DMS53 treated with DMSO at 0.1 percent for 48 hours (cell line): ENCODE measurements around the gene PRELP.
"Not testable (repeated sequence)": the region's sequence is repeated elsewhere in the genome, so short reads cannot be mapped to it uniquely, and the experiment has no call there.

Experiments used
- DNase-seq: peaks from one replicate; lab custom pipeline; 2025; ENCODE audit not compliant: unreplicated experiment; lab: John Stamatoyannopoulos, UW

PRELP gene

GRCh38 chr1:203453616-203454015, 22.0 kb upstream of the PRELP start:
- no peak for DNase-seq

DNA sequence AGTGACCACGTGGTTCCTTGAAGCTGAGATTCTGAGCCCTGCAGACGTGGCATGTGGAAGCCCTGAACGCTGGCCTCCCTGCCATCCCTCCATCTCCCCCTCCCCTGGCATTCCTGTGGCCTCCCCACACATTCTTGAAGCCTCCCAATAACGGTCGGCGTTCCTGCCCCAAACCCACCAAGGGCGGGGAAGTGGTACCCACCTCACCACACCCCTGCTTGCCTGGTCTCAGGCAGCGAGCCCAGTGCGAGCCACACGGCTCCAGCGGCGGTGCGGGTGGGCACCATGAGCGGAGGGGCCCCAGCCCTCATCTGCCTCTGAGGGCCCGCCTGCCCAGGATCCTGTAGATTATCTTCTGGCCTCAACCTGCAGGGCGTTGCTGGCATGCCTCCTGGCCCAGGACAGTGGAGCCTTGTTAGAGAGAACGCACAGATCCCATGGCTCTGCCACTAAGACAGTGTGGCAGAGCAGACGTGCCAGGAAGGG, 20.6 kb upstream of the PRELP start:
- DNase-seq, result no peak

DNA sequence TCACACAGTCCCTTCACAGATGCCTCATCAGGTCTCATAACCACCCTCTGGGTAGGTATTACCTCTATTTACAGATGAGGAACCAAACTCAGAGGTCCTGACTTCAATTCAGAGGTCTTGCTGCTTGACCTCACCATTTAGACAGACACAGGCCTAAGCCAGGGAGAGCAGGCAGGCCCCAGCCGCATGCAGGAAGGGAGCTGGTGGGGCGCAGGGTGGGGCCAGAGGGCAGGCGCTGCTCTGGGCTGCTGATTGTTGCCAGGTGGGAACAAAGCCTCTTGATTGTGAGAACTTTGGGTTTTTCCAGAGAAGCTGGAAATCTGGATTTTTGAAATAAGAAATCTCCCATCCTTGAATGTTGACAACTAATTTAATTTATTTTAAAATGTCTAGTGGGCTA, 19.9 kb upstream of the PRELP start:
- DNase-seq, result no peak

- no peak for DNase-seq
Observed at GRCh38 chr1:203456577-203456976, 19.0 kb upstream of the PRELP start.

- no peak for DNase-seq
Observed at GRCh38 chr1:203458078-203458477, 17.5 kb upstream of the PRELP start.

DNA sequence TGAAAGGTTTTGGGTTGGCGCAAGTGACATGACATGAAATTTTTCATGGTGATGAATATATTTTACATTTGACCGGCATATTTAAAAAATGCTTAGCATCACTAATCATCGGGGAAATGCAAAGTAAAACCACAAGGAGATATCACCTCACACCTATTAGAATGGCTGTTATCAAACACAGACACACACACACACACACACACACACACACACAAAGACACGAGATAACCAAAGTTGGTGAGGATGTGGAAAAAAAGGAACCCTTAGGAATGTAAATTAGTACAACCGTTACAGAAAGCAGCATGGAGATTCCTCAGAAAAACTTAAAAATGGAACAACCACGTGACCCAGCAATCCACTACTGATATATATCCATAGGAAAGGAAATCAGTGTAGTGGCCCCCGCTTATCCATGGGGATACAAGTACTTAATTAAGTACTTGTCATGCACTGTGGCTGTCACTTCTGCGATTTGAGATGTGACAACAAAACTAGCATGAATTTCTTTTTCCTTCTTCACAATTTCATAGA, 15.9 kb upstream of the PRELP start:
- DNase-seq, result no peak

- DNase-seq, result no peak
Observed at GRCh38 chr1:203461717-203462116, 13.9 kb upstream of the PRELP start.

- no peak for DNase-seq
Observed at GRCh38 chr1:203462143-203462542, 13.5 kb upstream of the PRELP start.

DNA sequence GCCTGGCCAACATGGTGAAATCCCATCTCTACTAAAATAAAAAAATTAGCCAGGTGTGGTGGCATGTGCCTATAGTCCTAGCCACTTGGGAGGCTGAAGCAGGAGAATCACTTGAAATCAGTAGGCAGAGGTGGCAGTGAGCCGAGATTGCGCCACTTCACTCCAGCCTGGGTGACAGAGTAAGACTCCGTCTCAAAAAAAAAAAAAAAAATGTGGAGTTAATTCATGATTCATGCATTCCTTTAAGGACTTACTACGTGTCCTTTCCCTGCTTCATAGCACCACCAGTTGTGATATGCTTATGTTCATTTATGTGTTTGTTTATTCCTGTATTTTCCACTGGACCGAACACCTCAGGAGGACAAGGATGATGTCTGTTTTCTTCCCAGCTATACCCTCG, 12.7 kb upstream of the PRELP start:
- no peak for DNase-seq

GRCh38 chr1:203463469-203464062, 12.0 kb upstream of the PRELP start:
- DNase-seq, result no peak

DNA sequence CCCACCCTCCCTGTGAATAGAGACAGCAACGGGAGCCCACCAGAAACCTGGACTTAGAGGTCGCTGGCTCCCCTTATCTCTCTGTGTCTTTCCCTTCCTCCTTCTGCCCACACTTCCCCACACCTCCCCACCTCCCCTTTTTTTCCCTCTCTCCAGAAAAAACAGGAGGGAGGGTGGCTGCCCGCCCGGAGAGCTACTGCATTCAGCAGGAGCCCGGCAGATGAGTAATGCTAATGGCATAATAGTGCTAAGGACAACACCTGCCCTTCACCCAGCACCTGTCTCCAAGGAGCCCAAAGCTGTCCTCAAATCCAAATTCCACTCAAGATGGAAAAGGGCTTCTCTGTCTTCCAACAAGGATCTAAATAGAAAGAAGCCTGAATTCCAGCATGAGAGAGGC, 11.4 kb upstream of the PRELP start:
- DNase-seq, result no peak

DNA sequence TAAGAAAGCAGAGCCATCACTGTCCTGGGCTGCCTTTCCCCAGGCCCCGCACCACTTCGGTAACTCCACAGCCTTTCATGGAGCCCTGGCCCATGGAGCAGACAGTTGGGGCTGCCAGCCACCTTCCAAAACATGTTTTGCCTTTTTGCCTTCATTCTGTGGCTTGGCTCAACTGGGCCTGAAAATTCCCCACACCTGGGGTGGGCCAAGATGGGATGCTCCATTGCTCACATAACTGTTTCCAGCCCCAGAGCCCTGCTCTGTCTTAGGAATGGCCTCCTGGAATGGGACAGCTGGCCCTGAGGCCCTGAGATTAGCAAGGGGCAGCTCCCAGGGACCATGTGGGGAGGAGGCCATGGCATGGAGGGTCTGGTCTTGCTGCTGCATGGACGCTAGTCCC, 10.9 kb upstream of the PRELP start:
- no peak for DNase-seq

- DNase-seq, result no peak
Observed at GRCh38 chr1:203465146-203465798, 10.3 kb upstream of the PRELP start.

- no peak for DNase-seq
Observed at GRCh38 chr1:203465948-203466347, 9.7 kb upstream of the PRELP start.

GRCh38 chr1:203466906-203467549, 8.6 kb upstream of the PRELP start:
- DNase-seq, result not testable (repeated sequence)

DNA sequence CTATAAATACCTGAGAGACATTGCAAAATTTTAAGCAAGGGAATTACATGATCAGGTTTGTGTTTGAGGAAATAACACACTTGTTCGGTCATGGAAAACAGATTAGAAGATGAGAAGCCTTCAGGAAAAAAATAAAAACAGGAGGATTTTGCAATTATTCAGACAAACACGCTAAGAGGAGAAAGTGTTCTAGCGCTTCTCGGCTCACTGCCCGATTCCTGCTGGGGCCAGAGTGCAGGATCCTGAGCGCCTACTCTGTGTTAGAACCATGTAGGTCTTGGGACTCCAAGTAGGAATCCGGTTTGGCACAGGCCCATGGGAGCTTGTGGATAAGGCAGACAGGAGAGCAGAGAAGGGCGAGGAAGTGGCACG, 8.1 kb upstream of the PRELP start:
- DNase-seq, result no peak

DNA sequence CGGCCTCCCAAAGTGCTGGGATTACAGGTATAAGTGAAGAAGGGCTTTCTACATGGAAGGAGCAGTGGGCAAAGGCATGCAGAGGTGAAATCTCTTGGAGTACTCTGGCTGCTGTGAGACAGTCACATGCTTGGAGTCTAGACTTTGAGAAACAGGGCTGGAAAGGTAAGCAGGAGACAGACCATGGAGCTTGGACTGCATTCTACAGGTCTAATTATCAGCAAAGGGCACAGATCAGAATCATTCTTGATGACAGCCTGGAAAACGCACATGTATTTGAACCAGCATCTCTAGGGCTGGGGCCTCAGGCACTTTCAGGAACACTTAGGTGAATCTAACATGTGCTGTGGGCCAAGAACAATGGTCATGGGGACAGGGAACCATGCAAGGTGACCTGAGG, 7.3 kb upstream of the PRELP start:
- DNase-seq, result no peak

GRCh38 chr1:203470240-203470639, 5.4 kb upstream of the PRELP start:
- DNase-seq, result no peak

DNA sequence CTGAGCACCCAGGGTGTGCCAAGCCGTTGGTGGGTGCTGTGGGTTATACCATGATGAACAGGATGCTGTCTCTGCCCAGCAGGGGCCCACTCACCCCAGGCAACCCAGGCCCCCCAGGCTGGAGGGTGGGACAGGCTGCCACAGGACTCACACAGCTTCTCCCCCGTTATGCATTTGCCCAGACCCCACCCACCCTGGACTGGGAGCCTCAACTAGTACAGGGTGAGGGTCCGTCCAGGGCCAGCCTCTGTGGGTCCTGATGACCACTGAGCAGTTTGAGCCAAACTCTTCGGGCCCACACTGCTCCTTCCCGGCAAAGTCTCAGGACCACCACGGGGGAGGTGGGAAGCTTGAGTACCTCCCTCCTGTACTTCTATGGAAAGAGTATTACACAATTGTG, 3.8 kb upstream of the PRELP start:
- no peak for DNase-seq

DNA sequence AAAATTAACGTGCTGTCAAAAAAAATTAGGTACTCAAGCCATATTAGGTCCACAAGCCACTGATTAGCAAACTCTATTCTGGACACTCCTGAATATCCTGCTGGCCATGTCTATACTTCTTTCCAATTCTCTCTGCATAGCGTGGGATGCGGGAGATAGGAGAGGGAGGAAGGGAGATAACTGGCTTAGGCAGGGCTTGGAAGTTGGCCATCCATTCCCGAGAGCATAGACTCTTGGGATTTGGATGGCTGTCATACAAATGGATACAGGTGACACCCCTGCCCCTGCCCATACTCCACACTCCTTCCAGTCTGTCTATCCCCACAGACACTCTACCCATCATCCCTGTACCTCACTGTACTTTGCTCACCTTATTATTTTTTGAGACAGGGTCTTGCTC, 2.3 kb upstream of the PRELP start:
- DNase-seq, result no peak

GRCh38 chr1:203473781-203474305, 1.8 kb upstream of the PRELP start:
- DNase-seq, result no peak

DNA sequence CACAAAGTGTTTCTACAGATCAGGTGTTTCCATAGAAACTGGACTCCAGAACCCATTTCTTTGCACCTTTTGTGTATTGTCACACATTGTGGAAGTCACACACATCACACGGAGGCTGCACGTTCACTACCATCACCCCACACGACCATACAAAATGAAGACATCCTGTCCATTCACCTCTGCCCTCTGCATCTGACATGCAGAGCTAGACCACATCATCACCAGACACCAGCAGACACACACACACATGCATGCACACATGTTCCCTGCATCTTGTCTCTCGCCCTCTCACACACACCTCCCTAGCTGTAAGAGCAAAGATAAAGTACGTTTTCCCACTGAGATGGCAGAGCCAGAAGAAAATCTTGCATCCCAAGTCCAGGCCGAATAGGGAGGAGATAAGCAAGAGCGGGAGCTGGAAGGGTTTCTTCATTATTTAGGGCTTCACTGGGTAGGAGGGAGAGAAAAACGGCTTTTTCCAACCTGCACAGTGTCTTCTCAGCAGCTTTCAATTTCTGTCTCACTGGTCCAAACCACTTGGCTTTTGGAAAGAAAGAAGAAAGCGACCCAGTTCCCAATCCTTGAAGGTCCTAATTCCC, 709 bp downstream of the PRELP start:
- no peak for DNase-seq
